Measurements from ENCODE around the gene HDAC4.
"Not testable (repeated sequence)": the region's sequence is repeated elsewhere in the genome, so short reads cannot be mapped to it uniquely, and the experiment has no call there.

The HDAC4 gene

DNA sequence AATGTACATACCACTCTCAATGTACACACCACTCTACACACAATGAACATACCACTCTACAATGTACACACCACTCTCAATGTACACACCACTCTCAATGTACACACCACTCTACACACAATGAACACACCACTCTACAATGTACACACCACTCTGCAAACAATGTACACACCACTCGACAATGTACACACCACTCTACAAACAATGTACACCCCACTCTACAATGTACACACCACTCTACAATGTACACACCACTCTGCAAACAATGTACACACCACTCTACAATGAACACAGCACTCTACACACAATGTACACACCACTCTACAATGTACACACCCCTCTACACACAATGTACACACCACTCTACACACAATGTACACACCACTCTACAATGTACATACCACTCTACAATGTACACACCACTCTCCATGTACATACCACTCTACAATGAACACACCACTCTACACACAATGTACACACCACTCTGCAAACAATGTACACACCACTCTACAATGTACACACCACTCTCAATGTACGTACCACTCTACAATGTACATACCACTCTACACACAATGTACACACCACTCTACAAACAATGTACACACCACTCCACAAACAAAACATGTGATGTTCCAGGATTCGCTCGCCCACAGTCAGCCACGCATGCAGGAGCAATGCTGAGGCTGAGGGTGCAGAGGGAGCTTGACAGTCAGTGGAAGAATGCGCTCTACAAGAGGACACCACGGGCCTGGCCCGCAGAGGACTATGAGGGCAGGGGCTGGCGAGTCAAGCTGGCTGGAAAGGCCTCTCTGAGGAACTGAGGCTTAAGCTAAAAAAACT is 118.2 kb downstream of the HDAC4 start:
- TF ChIP-seq GABPA (IDR thresholded peaks at IDR 0.05; ENCODE audit: low read depth) = no peak
- no peak for TF ChIP-seq CTCF (IDR thresholded peaks at IDR 0.05; ENCODE audit: insufficient read depth, low read length)
- no peak for TF ChIP-seq REST (IDR thresholded peaks at IDR 0.05; ENCODE audit: insufficient replicate concordance, low read depth)
- TF ChIP-seq SPI1 (IDR thresholded peaks at IDR 0.05; ENCODE audit: borderline replicate concordance, low read depth) = no peak
- no peak for TF ChIP-seq POLR2AphosphoS5 (IDR thresholded peaks at IDR 0.05; ENCODE audit: low read depth)
- DNase-seq (ENCODE audit: low read depth in 1 of 2, low spot score in 1 of 2) = no peak
- H3K27ac ChIP-seq (replicated peaks) = no peak overlapping the region
- H3K4me3 ChIP-seq (replicated peaks; ENCODE audit: insufficient read depth, low read length) = no peak overlapping the region
- no peaks in the 10 kb centered on the region for H3K27me3 ChIP-seq (ENCODE audit: insufficient read depth, poor library complexity, severe bottlenecking)

DNA sequence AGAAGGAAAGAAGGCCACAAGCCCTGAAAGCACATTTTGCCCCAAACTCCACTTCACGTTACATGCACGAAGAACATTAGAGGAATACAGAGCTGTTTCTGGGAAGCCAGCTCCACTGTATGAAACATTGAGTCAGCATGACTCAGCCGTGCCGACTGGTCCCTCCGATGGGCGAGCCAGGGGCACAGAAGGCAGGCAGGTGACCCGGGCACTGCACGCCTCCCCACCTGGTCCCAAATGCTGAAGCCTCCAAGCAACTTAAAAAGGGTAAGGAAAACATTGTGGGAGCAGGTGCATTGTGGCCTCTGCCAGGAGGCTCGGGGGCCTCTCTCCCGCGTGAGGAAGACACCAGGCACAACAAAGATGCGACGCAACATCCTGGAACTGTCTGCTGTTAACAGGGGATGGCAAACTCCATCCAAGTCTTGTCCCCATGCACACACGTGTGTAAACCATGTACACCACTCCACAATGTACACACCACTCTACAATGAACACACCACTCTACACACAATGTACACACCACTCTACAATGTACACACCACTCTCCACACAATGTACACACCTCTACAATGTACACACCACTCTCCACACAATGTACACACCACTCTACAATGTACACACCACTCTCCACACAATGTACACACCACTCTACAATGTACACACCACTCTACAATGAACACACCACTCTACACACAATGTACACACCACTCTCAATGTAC is 120.4 kb downstream of the HDAC4 start:
- DNase-seq (ENCODE audit: low read depth in 1 of 2, low spot score in 1 of 2) = peak in 1 of 2 experiments; percentile 42
- H3K4me3 ChIP-seq (replicated peaks; ENCODE audit: insufficient read depth, low read length); H3K27me3 ChIP-seq (ENCODE audit: insufficient read depth, poor library complexity, severe bottlenecking): not testable (repeated sequence)
- H3K27ac ChIP-seq (replicated peaks) = peak overlapping the region; percentile 14; the same call in 1 of the 2 replicates

- H3K27me3 ChIP-seq (ENCODE audit: insufficient read depth, poor library complexity, severe bottlenecking) = no peaks in the 10 kb centered on the region
- no peak overlapping the region for H3K4me3 ChIP-seq (replicated peaks; ENCODE audit: insufficient read depth, low read length)
- no peak for DNase-seq (ENCODE audit: low read depth in 1 of 2, low spot score in 1 of 2)
- 0 out of 2 replicates have a peak overlapping the region, but pooled peaks have one; percentile 14 for H3K27ac ChIP-seq (replicated peaks)
- no peak for TF ChIP-seq SPI1 (IDR thresholded peaks at IDR 0.05; ENCODE audit: borderline replicate concordance, low read depth)
- TF ChIP-seq POLR2AphosphoS5 (IDR thresholded peaks at IDR 0.05; ENCODE audit: low read depth) = no peak
- no peak for TF ChIP-seq GABPA (IDR thresholded peaks at IDR 0.05; ENCODE audit: low read depth)
- TF ChIP-seq CTCF (IDR thresholded peaks at IDR 0.05; ENCODE audit: insufficient read depth, low read length) = no peak
- no peak for TF ChIP-seq REST (IDR thresholded peaks at IDR 0.05; ENCODE audit: insufficient replicate concordance, low read depth)
Measured at GRCh38 chr2:239279508-239280295, 121.1 kb downstream of the HDAC4 start.

- no peak for DNase-seq (ENCODE audit: low read depth in 1 of 2, low spot score in 1 of 2)
- H3K27me3 ChIP-seq (ENCODE audit: insufficient read depth, poor library complexity, severe bottlenecking) = no peaks in the 10 kb centered on the region
- H3K27ac ChIP-seq (replicated peaks) = no peak overlapping the region
- TF ChIP-seq REST (IDR thresholded peaks at IDR 0.05; ENCODE audit: insufficient replicate concordance, low read depth) = no peak
- TF ChIP-seq GABPA (IDR thresholded peaks at IDR 0.05; ENCODE audit: low read depth) = no peak
- no peak for TF ChIP-seq POLR2AphosphoS5 (IDR thresholded peaks at IDR 0.05; ENCODE audit: low read depth)
- no peak for TF ChIP-seq CTCF (IDR thresholded peaks at IDR 0.05; ENCODE audit: insufficient read depth, low read length)
- no peak for TF ChIP-seq SPI1 (IDR thresholded peaks at IDR 0.05; ENCODE audit: borderline replicate concordance, low read depth)
- H3K4me3 ChIP-seq (replicated peaks; ENCODE audit: insufficient read depth, low read length) = no peak overlapping the region
Measured at GRCh38 chr2:239278941-239279365, 121.9 kb downstream of the HDAC4 start.

All from HL-60 (cell line).